G401 (cell line): ENCODE measurements around the gene GAL. TPM values are rescaled to one million over a fixed set of nuclear protein-coding genes. Genes with fewer than 3 reads are reported as not detected.
"Not testable (repeated sequence)": the region's sequence is repeated elsewhere in the genome, so short reads cannot be mapped to it uniquely, and the experiment has no call there.

ENCODE experiments used
- DNase-seq: peaks from one replicate; pipeline ENCODE4 v3.0.0-alpha.2; 2015; ENCODE audit warnings: low spot score
- in situ Hi-C: cut with HindIII; loops from 2 replicates; pipeline ENCODE4 v1.10.0; 2016; ENCODE audit warnings: low sequenced_read_pairs, mixed read lengths
- total RNA-seq: library from RNA; depleted of rRNA; stranded (reverse); fragments of >200 nt; shearing (Covaris generic); gene quantifications from 2 replicates; pipeline ENCODE4 v1.2.3, GENCODE V29; 2014; rRNA removed

GAL gene
- total RNA-seq, result not detected in 2 replicates

- in situ Hi-C loops, result no loop called here
- no peak for DNase-seq
These were observed at the start of gene GAL for GRCh38 chr11:68684385-68685356. TSS of gene GAL (plus strand) at chr11:68684544. CDS start at chr11:68684924, 380 bp downstream.

- DNase-seq, in situ Hi-C loops: not testable (repeated sequence)
These were observed 49.7 kb upstream of the GAL start for GRCh38 chr11:68634606-68635005.

- in situ Hi-C loops, DNase-seq: not testable (repeated sequence)
These were observed 49.2 kb upstream of the GAL start for GRCh38 chr11:68635172-68635571.

GRCh38 chr11:68635883-68636282 is 48.5 kb upstream of the GAL start:
- in situ Hi-C loops, DNase-seq: not testable (repeated sequence)

GRCh38 chr11:68639322-68639721 is 45.0 kb upstream of the GAL start:
- DNase-seq, in situ Hi-C loops: not testable (repeated sequence)

- in situ Hi-C loops, result no loop called here
- no peak for DNase-seq
These were observed 42.5 kb upstream of the GAL start for GRCh38 chr11:68641880-68642279.

GRCh38 chr11:68643585-68643984 is 40.8 kb upstream of the GAL start:
- DNase-seq, result no peak
- in situ Hi-C loops, result no loop called here

- in situ Hi-C loops, result no loop called here
- no peak for DNase-seq
These were observed 37.5 kb upstream of the GAL start for GRCh38 chr11:68646832-68647231.

- no peak for DNase-seq
- in situ Hi-C loops, result no loop called here
These were observed 34.3 kb upstream of the GAL start for GRCh38 chr11:68649851-68650555.

GRCh38 chr11:68650801-68651200 is 33.5 kb upstream of the GAL start:
- DNase-seq, result no peak
- in situ Hi-C loops, result no loop called here

GRCh38 chr11:68651208-68651984 is 32.9 kb upstream of the GAL start:
- DNase-seq, result no peak
- in situ Hi-C loops, result no loop called here

- no peak for DNase-seq
- in situ Hi-C loops, result no loop called here
These were observed 32.2 kb upstream of the GAL start for GRCh38 chr11:68651985-68652682.

- in situ Hi-C loops, result no loop called here
- no peak for DNase-seq
These were observed 31.6 kb upstream of the GAL start for GRCh38 chr11:68652683-68653156.

- DNase-seq, result no peak
- in situ Hi-C loops, result no loop called here
These were observed 30.6 kb upstream of the GAL start for GRCh38 chr11:68653486-68654430.

GRCh38 chr11:68654978-68655377 is 29.4 kb upstream of the GAL start:
- in situ Hi-C loops, result no loop called here
- no peak for DNase-seq

GRCh38 chr11:68655406-68655805 is 28.9 kb upstream of the GAL start:
- in situ Hi-C loops, result no loop called here
- DNase-seq, result no peak

- no peak for DNase-seq
- in situ Hi-C loops, result no loop called here
These were observed 28.5 kb upstream of the GAL start for GRCh38 chr11:68655806-68656205.
